AG10803 (cell line): ENCODE data around the gene SUPT6H.
A peak's percentile ranks its signal among the peaks of the same experiment; 100 is the strongest.

Source experiments
- DNase-seq: peaks from one replicate; pipeline ENCODE4 v3.0.0; 2010; ENCODE audit warnings: low read depth
- H3K4me3 ChIP-seq: 2 replicates; pipeline ENCODE4 v1.5.1; 2011; ENCODE audit warnings: mild to moderate bottlenecking, low read length, control low read depth
- TF ChIP-seq, protein P1 (sequence below): conservative IDR thresholded peaks from 2 replicates; pipeline ENCODE4 v1.5.1; 2011; ENCODE audit warnings: mild to moderate bottlenecking, low read length, control low read depth, inconsistent platforms

Gene SUPT6H

GRCh38 chr17:28667870-28668269 lies 5.9 kb downstream of the SUPT6H start:
- TF ChIP-seq, protein P1, sequence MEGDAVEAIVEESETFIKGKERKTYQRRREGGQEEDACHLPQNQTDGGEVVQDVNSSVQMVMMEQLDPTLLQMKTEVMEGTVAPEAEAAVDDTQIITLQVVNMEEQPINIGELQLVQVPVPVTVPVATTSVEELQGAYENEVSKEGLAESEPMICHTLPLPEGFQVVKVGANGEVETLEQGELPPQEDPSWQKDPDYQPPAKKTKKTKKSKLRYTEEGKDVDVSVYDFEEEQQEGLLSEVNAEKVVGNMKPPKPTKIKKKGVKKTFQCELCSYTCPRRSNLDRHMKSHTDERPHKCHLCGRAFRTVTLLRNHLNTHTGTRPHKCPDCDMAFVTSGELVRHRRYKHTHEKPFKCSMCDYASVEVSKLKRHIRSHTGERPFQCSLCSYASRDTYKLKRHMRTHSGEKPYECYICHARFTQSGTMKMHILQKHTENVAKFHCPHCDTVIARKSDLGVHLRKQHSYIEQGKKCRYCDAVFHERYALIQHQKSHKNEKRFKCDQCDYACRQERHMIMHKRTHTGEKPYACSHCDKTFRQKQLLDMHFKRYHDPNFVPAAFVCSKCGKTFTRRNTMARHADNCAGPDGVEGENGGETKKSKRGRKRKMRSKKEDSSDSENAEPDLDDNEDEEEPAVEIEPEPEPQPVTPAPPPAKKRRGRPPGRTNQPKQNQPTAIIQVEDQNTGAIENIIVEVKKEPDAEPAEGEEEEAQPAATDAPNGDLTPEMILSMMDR = no peak

GRCh38 chr17:28669918-28670317 lies 7.9 kb downstream of the SUPT6H start:
- H3K4me3 ChIP-seq = no peak overlapping the region
- TF ChIP-seq, protein P1 = no peak
- no peak for DNase-seq

More at GRCh38 chr17:28667870-28668269, 5.9 kb downstream of the SUPT6H start:
- no peak overlapping the region for H3K4me3 ChIP-seq
- DNase-seq = no peak

DNA sequence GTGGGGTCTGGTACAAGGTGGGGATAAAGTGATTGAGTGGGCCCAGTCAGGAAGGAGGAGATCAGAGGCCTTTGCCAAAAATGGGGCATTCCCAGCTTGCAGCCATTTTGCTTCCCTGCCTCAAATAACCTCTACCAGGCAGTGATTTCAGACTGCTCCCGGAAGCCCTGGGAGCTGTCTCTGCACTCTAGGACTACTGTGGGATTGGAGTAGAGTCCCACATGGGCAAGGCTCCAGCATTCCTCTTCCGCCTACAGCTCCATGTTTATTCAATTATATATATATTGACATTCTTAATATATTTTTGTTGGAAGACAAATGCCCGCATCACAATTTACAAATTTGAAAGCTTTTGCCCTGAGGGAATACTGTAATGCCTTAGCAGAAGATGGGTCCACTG lies 13.5 kb downstream of the SUPT6H start:
- TF ChIP-seq, protein P1 = no peak
- DNase-seq = peak; percentile 25
- no peak overlapping the region for H3K4me3 ChIP-seq

- TF ChIP-seq, protein P1 = no peak
- no peak for DNase-seq
- H3K4me3 ChIP-seq = no peak overlapping the region
Measured at GRCh38 chr17:28675980-28676379, 14.0 kb downstream of the SUPT6H start.

- H3K4me3 ChIP-seq = no peak overlapping the region
- DNase-seq = no peak
- TF ChIP-seq, protein P1 = no peak
Measured at GRCh38 chr17:28682655-28683054, 20.6 kb downstream of the SUPT6H start.

DNA sequence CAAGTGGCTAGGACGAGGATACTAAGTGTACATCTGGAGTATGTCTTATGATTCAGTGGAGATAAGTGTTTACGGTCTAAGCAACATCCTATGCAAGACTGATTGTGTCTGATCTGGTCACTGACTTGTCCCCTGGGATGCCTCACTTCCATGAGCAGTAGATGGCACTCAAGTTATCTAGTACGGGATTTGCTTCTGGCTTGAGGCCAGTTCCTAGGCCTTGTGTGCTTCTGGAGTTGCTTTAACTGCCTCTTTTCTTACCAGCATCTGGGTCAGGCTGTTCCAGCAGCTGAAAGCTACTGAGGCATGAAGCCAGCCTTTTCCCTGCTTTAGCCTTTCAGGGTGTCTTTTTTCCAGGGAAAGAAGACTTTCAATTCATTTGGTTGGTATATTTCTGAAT lies 23.0 kb downstream of the SUPT6H start:
- TF ChIP-seq, protein P1 = 0 out of 2 replicates have a peak, but pooled peaks have one; percentile 6
- peak; percentile 55 for DNase-seq
- H3K4me3 ChIP-seq = no peak overlapping the region

DNA sequence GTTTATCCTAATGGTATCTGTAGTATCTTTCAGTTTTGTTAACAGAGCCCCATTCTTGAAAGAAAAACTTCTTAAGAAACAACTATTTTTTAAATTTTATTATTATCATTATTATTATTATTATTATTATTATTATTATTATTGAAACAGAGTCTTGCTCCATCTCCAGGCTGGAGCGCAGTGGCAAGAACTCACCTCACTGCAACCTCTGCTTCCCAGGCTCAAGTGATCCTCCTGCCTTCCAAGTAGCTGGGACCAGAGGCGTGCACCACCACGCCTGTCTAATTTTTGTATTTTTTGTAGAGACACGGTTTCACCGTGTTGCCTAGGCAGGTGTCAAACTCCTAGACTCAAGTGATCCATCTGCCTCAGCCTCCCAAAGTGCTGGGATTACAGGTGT lies 23.4 kb downstream of the SUPT6H start:
- DNase-seq = no peak
- TF ChIP-seq, protein P1 = no peak

More for the DNA sequence above, 23.4 kb downstream of the SUPT6H start:
- no peak overlapping the region for H3K4me3 ChIP-seq
